ENCODE measurements around the gene PCDHGA5.
"Not testable (repeated sequence)": the region's sequence is repeated elsewhere in the genome, so short reads cannot be mapped to it uniquely, and the experiment has no call there.

PCDHGA5 gene

GRCh38 chr5:141363952-141364660 is at the start of gene PCDHGA5:
Gene PCDHGA5, plus strand, starts transcription at chr5:141364162. Its CDS starts 169 bp downstream, at chr5:141364331.
- in situ Hi-C loops (cut with MboI; ENCODE audit: low sequenced_read_pairs): no loop called here

- in situ Hi-C loops (cut with MboI; ENCODE audit: low sequenced_read_pairs): not testable (repeated sequence)
Measured at GRCh38 chr5:141316963-141317362, 47.0 kb upstream of the PCDHGA5 start.

GRCh38 chr5:141319202-141319601 is 44.8 kb upstream of the PCDHGA5 start:
- in situ Hi-C loops (cut with MboI; ENCODE audit: low sequenced_read_pairs): no loop called here

GRCh38 chr5:141319699-141320098 is 44.3 kb upstream of the PCDHGA5 start:
- in situ Hi-C loops (cut with MboI; ENCODE audit: low sequenced_read_pairs): no loop called here

- in situ Hi-C loops (cut with MboI; ENCODE audit: low sequenced_read_pairs): no loop called here
Measured at GRCh38 chr5:141320225-141321169, 43.5 kb upstream of the PCDHGA5 start, which contains the start of gene TAF7. Gene TAF7, minus strand, starts transcription at chr5:141320784. Its CDS starts 740 bp downstream, at chr5:141320044.

- in situ Hi-C loops (cut with MboI; ENCODE audit: low sequenced_read_pairs): no loop called here
Measured at GRCh38 chr5:141322261-141322660, 41.7 kb upstream of the PCDHGA5 start.

GRCh38 chr5:141326088-141326854 is 37.7 kb upstream of the PCDHGA5 start:
- in situ Hi-C loops (cut with MboI; ENCODE audit: low sequenced_read_pairs): no loop called here

GRCh38 chr5:141328231-141328630 is 35.7 kb upstream of the PCDHGA5 start:
- in situ Hi-C loops (cut with MboI; ENCODE audit: low sequenced_read_pairs): no loop called here

GRCh38 chr5:141330299-141331080 is 33.5 kb upstream of the PCDHGA5 start, which contains the start of gene PCDHGA1:
Gene PCDHGA1, plus strand, starts transcription at chr5:141330514.
- in situ Hi-C loops (cut with MboI; ENCODE audit: low sequenced_read_pairs): no loop called here

- in situ Hi-C loops (cut with MboI; ENCODE audit: low sequenced_read_pairs): not testable (repeated sequence)
Measured at GRCh38 chr5:141332571-141332970, 31.4 kb upstream of the PCDHGA5 start.

- in situ Hi-C loops (cut with MboI; ENCODE audit: low sequenced_read_pairs): no loop called here
Measured at GRCh38 chr5:141338538-141339306, 25.2 kb upstream of the PCDHGA5 start, which contains the start of gene PCDHGA2. Gene PCDHGA2, plus strand, starts transcription at chr5:141338760.

- in situ Hi-C loops (cut with MboI; ENCODE audit: low sequenced_read_pairs): not testable (repeated sequence)
Measured at GRCh38 chr5:141340781-141341354, 23.1 kb upstream of the PCDHGA5 start.

GRCh38 chr5:141342773-141343172 is 21.2 kb upstream of the PCDHGA5 start:
- in situ Hi-C loops (cut with MboI; ENCODE audit: low sequenced_read_pairs): no loop called here

GRCh38 chr5:141343242-141343952 is 20.6 kb upstream of the PCDHGA5 start, which contains the start of gene PCDHGA3:
Gene PCDHGA3, plus strand, starts transcription at chr5:141343829. Its CDS starts 205 bp downstream, at chr5:141344034.
- in situ Hi-C loops (cut with MboI; ENCODE audit: low sequenced_read_pairs): no loop called here

GRCh38 chr5:141343953-141344463 is 20.0 kb upstream of the PCDHGA5 start:
- in situ Hi-C loops (cut with MboI; ENCODE audit: low sequenced_read_pairs): no loop called here

- in situ Hi-C loops (cut with MboI; ENCODE audit: low sequenced_read_pairs): no loop called here
Measured at GRCh38 chr5:141345327-141345726, 18.6 kb upstream of the PCDHGA5 start.

GRCh38 chr5:141346017-141346416 is 17.9 kb upstream of the PCDHGA5 start:
- in situ Hi-C loops (cut with MboI; ENCODE audit: low sequenced_read_pairs): not testable (repeated sequence)
